ENCODE measurements around the gene CD72.
A peak's percentile ranks its signal among the peaks of the same experiment; 100 is the strongest.
"Not testable (repeated sequence)": the region's sequence is repeated elsewhere in the genome, so short reads cannot be mapped to it uniquely, and the experiment has no call there.

The CD72 gene

DNA sequence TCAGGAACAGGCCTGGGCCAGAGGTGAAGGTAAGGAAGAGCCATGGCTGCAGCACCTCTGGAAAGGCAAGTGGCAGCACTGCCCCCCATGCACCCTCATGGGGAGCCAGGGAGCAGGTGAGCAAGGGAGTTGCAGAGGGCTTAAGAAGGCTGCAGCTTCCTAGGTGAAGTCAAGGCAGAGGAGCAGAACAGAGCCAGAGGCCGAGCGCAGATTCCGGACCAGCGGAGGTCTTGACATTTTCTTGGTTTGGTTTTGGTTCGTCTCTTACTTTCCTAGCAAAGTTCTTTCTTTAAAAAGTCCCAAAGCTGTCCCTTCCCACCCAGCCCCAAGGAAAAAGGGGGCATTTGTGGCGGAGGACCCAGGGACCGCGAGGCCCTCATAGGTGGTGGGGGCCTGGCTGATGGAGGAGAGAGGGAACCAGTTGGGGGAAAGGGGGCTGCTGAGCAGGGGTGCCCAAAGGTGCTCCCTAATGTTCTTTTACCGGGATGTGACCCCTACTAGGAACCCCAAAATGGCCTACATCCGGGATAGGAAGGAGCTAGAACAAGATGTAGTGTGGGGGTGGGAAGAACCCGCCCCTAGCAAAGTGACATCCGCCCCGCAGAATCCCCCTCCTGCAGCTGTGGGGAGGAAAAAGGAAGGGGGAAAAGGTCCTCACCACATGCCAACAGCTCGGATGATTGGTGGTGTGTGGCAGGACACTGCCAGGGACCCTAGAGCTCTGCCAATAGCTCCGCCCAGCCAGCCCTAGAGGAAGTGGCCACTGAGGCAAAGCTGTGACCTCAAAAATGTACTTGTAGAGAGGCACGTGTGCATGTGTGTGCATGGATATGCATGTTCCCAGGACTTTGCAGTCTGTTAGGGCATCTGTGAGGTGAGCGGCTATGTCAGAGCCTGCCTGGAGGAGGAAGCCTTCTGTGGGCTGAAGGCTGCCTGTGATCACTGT is 914 bp upstream of the CD72 start:
- Histone ChIP-seq H3K27me3 (replicated peaks in 2 of 5; ENCODE audit: control insufficient read depth in 4 of 5, insufficient read depth in 5 of 5, low read length in 4 of 5) (no peaks in the 10 kb centered on the region), H3K9me3 (ENCODE audit: control extremely low read depth in 1 of 5, control insufficient read depth in 4 of 5, insufficient read depth in 2 of 5, low read depth in 1 of 5, low read length in 4 of 5) (no peaks in the 10 kb centered on the region), H3K4me1 (ENCODE audit: control extremely low read depth in 1 of 4, control insufficient read depth in 4 of 4, insufficient read depth in 4 of 4, low read length in 3 of 4) (peaks cover 0 to 54% (median 33%) of the 10 kb centered on the region in 4 experiments), H3K4me3 (ENCODE audit: control insufficient read depth in 1 of 7, extremely low read depth in 1 of 7, insufficient read depth in 4 of 7, low read depth in 2 of 7, low read length in 6 of 7) (peak overlapping the region in 3 of 7 experiments; percentile 13 to 84 (median 32)), H3K36me3 (ENCODE audit: control insufficient read depth in 4 of 4, insufficient read depth in 4 of 4, low read length in 3 of 4) (no peaks in the 10 kb centered on the region), H3K27ac (ENCODE audit: insufficient read depth in 1 of 2, low read depth in 1 of 2, low read length in 2 of 2, poor library complexity in 1 of 2, severe bottlenecking in 2 of 2) (no peak overlapping the region)
- DNase-seq, result peak in 2 of 3 donors; percentile 65 to 80
- ChIA-PET CTCF (interaction anchor here (0.8 to 11.4 kb wide), 10 partner anchors 8 to 505 kb away, joined by 3 to 105 read pairs (median 4); partner anchors contain the start of genes ARHGEF39, CCDC107 and RMRP), POLR2A (no interaction called here)
- WGBS (ENCODE audit: insufficient coverage), result 51% methylated on average over 10 of the region's 17 CpGs

- 33% methylated on average over 6 of the region's 8 CpGs for WGBS (ENCODE audit: insufficient coverage)
- no peaks in the 10 kb centered on the region for H3K27me3 ChIP-seq (replicated peaks in 2 of 5; ENCODE audit: control insufficient read depth in 4 of 5, insufficient read depth in 5 of 5, low read length in 4 of 5)
- DNase-seq, result no peak
- peak overlapping the region in 6 of 7 experiments; percentile 16 to 84 (median 70) for H3K4me3 ChIP-seq (ENCODE audit: control insufficient read depth in 1 of 7, extremely low read depth in 1 of 7, insufficient read depth in 4 of 7, low read depth in 2 of 7, low read length in 6 of 7)
- peaks cover 0 to 54% (median 33%) of the 10 kb centered on the region in 4 experiments for H3K4me1 ChIP-seq (ENCODE audit: control extremely low read depth in 1 of 4, control insufficient read depth in 4 of 4, insufficient read depth in 4 of 4, low read length in 3 of 4)
- no peaks in the 10 kb centered on the region for H3K9me3 ChIP-seq (ENCODE audit: control extremely low read depth in 1 of 5, control insufficient read depth in 4 of 5, insufficient read depth in 2 of 5, low read depth in 1 of 5, low read length in 4 of 5)
- POLR2A ChIA-PET, result interaction anchor here (1.0 kb wide), 1 partner anchor 114 kb away, joined by 3 read pairs; no protein-coding TSS in a partner anchor
- H3K27ac ChIP-seq (ENCODE audit: insufficient read depth in 1 of 2, low read depth in 1 of 2, low read length in 2 of 2, poor library complexity in 1 of 2, severe bottlenecking in 2 of 2), result peak overlapping the region in 1 of 2 experiments; percentile 8
- CTCF ChIA-PET, result interaction anchor here (0.7 to 11.4 kb wide), 10 partner anchors 10 to 110 kb away, joined by 3 to 105 read pairs (median 5); partner anchors contain the start of genes ARHGEF39, CCDC107, RMRP and SIT1
- H3K36me3 ChIP-seq (ENCODE audit: control insufficient read depth in 4 of 4, insufficient read depth in 4 of 4, low read length in 3 of 4), result no peaks in the 10 kb centered on the region
Measured at GRCh38 chr9:35617548-35617947, 665 bp downstream of the CD72 start.

DNA sequence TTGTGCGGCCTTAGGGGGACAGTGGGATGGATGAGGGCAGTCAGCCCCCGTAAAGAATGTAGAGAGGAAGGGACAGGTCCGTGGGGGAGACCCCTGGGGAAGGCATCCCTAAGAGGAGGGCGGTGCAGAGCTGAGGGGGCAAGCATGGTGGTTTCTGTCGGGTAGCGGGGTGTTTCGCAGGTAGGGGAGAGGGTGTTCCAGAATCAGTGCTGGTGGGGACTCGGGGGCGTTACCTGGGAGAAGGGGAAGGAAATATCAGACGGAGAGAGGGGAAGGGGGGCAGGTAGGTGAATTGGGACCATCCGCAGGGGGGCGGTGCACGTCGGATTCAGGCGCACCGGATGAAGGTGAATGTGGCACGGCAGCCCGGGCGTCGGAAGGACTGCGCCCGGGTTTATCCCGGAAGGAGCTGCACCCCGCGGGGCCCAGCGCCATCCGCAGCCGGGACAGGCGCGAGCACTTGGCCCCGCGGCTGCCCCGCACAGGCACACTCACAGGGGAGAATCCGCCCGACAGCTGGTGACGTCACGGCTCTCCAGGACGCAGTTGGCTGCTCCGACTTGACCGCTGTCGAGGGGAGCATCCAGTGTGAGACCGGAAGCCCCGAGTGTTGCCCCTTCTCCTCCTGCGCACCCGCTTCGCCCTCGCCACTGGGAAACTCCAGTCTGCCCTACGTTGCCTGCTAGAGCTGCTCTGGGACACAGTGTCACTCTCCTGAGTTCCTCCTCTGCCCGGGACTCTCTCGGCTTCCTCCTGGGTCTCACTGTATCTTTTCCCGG is 1.3 kb downstream of the CD72 start:
- 12% methylated on average over 48 of the region's 51 CpGs for WGBS (ENCODE audit: insufficient coverage)
- peaks cover 0 to 49% (median 33%) of the 10 kb centered on the region in 4 experiments for H3K4me1 ChIP-seq (ENCODE audit: control extremely low read depth in 1 of 4, control insufficient read depth in 4 of 4, insufficient read depth in 4 of 4, low read length in 3 of 4)
- ChIA-PET CTCF (interaction anchor here (0.7 to 11.4 kb wide), 12 partner anchors 9 to 111 kb away, joined by 3 to 105 read pairs (median 5); partner anchors contain the start of genes ARHGEF39, CCDC107, RMRP and SIT1), POLR2A (interaction anchor here (1.0 kb wide), 1 partner anchor 114 kb away, joined by 3 read pairs; no protein-coding TSS in a partner anchor)
- peak overlapping the region; percentile 16 to 84 (median 67) for H3K4me3 ChIP-seq (ENCODE audit: control insufficient read depth in 1 of 7, extremely low read depth in 1 of 7, insufficient read depth in 4 of 7, low read depth in 2 of 7, low read length in 6 of 7)
- no peak overlapping the region for H3K27ac ChIP-seq (ENCODE audit: insufficient read depth in 1 of 2, low read depth in 1 of 2, low read length in 2 of 2, poor library complexity in 1 of 2, severe bottlenecking in 2 of 2)
- DNase-seq, result peak in 2 of 3 donors; percentile 53 to 66
- no peaks in the 10 kb centered on the region for H3K36me3 ChIP-seq (ENCODE audit: control insufficient read depth in 4 of 4, insufficient read depth in 4 of 4, low read length in 3 of 4)
- no peaks in the 10 kb centered on the region for H3K9me3 ChIP-seq (ENCODE audit: control extremely low read depth in 1 of 5, control insufficient read depth in 4 of 5, insufficient read depth in 2 of 5, low read depth in 1 of 5, low read length in 4 of 5)
- no peaks in the 10 kb centered on the region for H3K27me3 ChIP-seq (replicated peaks in 2 of 5; ENCODE audit: control insufficient read depth in 4 of 5, insufficient read depth in 5 of 5, low read length in 4 of 5)

- DNase-seq, result no peak
- ChIA-PET POLR2A (no interaction called here), CTCF (interaction anchor here (0.8 to 11.4 kb wide), 14 partner anchors 8 to 80 kb away, joined by 3 to 105 read pairs (median 4); partner anchors contain the start of genes ARHGEF39, CCDC107, RMRP and SIT1)
- WGBS (ENCODE audit: insufficient coverage), result 95% methylated on average over 17 of the region's 17 CpGs
- Histone ChIP-seq H3K4me3 (ENCODE audit: control insufficient read depth in 1 of 7, extremely low read depth in 1 of 7, insufficient read depth in 4 of 7, low read depth in 2 of 7, low read length in 6 of 7) (peak overlapping the region in 3 of 7 experiments; percentile 67 to 84 (median 72)), H3K4me1 (ENCODE audit: control extremely low read depth in 1 of 4, control insufficient read depth in 4 of 4, insufficient read depth in 4 of 4, low read length in 3 of 4) (peaks cover 0 to 44% (median 33%) of the 10 kb centered on the region in 4 experiments), H3K36me3 (ENCODE audit: control insufficient read depth in 4 of 4, insufficient read depth in 4 of 4, low read length in 3 of 4) (no peaks in the 10 kb centered on the region), H3K27ac (ENCODE audit: insufficient read depth in 1 of 2, low read depth in 1 of 2, low read length in 2 of 2, poor library complexity in 1 of 2, severe bottlenecking in 2 of 2) (no peak overlapping the region), H3K27me3 (replicated peaks in 2 of 5; ENCODE audit: control insufficient read depth in 4 of 5, insufficient read depth in 5 of 5, low read length in 4 of 5) (no peaks in the 10 kb centered on the region), H3K9me3 (ENCODE audit: control extremely low read depth in 1 of 5, control insufficient read depth in 4 of 5, insufficient read depth in 2 of 5, low read depth in 1 of 5, low read length in 4 of 5) (no peaks in the 10 kb centered on the region)
Measured at GRCh38 chr9:35615981-35616680, 2.1 kb downstream of the CD72 start.

DNA sequence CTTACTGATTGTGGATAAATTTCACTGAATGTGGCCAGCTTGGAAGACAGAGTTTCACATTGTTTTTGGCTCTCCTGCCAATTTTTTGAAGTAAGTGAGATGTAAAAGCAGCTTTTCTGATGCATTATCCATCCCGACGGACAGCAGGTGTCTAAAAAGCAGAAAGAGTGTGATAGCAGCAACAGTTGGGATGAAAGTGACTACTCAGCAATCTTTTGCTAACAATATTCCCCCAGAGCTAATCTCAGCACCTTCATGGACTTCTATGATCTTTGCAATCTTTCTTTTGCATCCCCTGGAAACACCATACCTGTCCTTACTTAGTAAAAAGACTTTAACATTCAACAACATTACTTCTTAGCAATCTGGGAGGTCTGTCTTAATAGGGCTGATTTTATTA is 5.4 kb downstream of the CD72 start:
- peaks cover 0 to 14% (median 13%) of the 10 kb centered on the region in 4 experiments for H3K4me1 ChIP-seq (ENCODE audit: control extremely low read depth in 1 of 4, control insufficient read depth in 4 of 4, insufficient read depth in 4 of 4, low read length in 3 of 4)
- CTCF ChIA-PET, result interaction anchor here (0.7 to 11.4 kb wide), 7 partner anchors 9 to 384 kb away, joined by 3 to 105 read pairs (median 4); partner anchors contain the start of genes ARHGEF39, CCDC107, RMRP and SIT1
- H3K4me3 ChIP-seq (ENCODE audit: control insufficient read depth in 1 of 7, extremely low read depth in 1 of 7, insufficient read depth in 4 of 7, low read depth in 2 of 7, low read length in 6 of 7), result no peak overlapping the region
- no peak overlapping the region for H3K27ac ChIP-seq (ENCODE audit: insufficient read depth in 1 of 2, low read depth in 1 of 2, low read length in 2 of 2, poor library complexity in 1 of 2, severe bottlenecking in 2 of 2)
- DNase-seq, result no peak
- WGBS (ENCODE audit: insufficient coverage), result no CpG with 5 or more reads among the region's 2 CpGs
- POLR2A ChIA-PET, result no interaction called here
- H3K36me3 ChIP-seq (ENCODE audit: control insufficient read depth in 4 of 4, insufficient read depth in 4 of 4, low read length in 3 of 4), result peaks cover 0 to 24% (median 20%) of the 10 kb centered on the region in 4 experiments
- H3K9me3 ChIP-seq (ENCODE audit: control extremely low read depth in 1 of 5, control insufficient read depth in 4 of 5, insufficient read depth in 2 of 5, low read depth in 1 of 5, low read length in 4 of 5), result no peaks in the 10 kb centered on the region
- H3K27me3 ChIP-seq (replicated peaks in 2 of 5; ENCODE audit: control insufficient read depth in 4 of 5, insufficient read depth in 5 of 5, low read length in 4 of 5), result no peaks in the 10 kb centered on the region

GRCh38 chr9:35612066-35612465 is 6.1 kb downstream of the CD72 start:
- 100% methylated on average over 4 of the region's 4 CpGs for WGBS (ENCODE audit: insufficient coverage)
- peaks cover 0 to 30% (median 24%) of the 10 kb centered on the region in 4 experiments for H3K36me3 ChIP-seq (ENCODE audit: control insufficient read depth in 4 of 4, insufficient read depth in 4 of 4, low read length in 3 of 4)
- H3K4me1 ChIP-seq (ENCODE audit: control extremely low read depth in 1 of 4, control insufficient read depth in 4 of 4, insufficient read depth in 4 of 4, low read length in 3 of 4); H3K27ac ChIP-seq (ENCODE audit: insufficient read depth in 1 of 2, low read depth in 1 of 2, low read length in 2 of 2, poor library complexity in 1 of 2, severe bottlenecking in 2 of 2); POLR2A ChIA-PET; H3K27me3 ChIP-seq (replicated peaks in 2 of 5; ENCODE audit: control insufficient read depth in 4 of 5, insufficient read depth in 5 of 5, low read length in 4 of 5); DNase-seq; H3K9me3 ChIP-seq (ENCODE audit: control extremely low read depth in 1 of 5, control insufficient read depth in 4 of 5, insufficient read depth in 2 of 5, low read depth in 1 of 5, low read length in 4 of 5); H3K4me3 ChIP-seq (ENCODE audit: control insufficient read depth in 1 of 7, extremely low read depth in 1 of 7, insufficient read depth in 4 of 7, low read depth in 2 of 7, low read length in 6 of 7): not testable (repeated sequence)
- CTCF ChIA-PET, result interaction anchor here (0.8 to 11.4 kb wide), 12 partner anchors 8 to 116 kb away, joined by 3 to 105 read pairs (median 4); partner anchors contain the start of genes ARHGEF39, CCDC107, RMRP and SIT1
